Measurements from ENCODE around the gene SRXN1. TPM values are rescaled to one million over a fixed set of nuclear protein-coding genes. Genes with fewer than 3 reads are reported as not detected.

SRXN1 gene
- total RNA-seq, 6 donors from 2014 or later, result 10.5 to 58.2 (median 32.7) TPM

DNA sequence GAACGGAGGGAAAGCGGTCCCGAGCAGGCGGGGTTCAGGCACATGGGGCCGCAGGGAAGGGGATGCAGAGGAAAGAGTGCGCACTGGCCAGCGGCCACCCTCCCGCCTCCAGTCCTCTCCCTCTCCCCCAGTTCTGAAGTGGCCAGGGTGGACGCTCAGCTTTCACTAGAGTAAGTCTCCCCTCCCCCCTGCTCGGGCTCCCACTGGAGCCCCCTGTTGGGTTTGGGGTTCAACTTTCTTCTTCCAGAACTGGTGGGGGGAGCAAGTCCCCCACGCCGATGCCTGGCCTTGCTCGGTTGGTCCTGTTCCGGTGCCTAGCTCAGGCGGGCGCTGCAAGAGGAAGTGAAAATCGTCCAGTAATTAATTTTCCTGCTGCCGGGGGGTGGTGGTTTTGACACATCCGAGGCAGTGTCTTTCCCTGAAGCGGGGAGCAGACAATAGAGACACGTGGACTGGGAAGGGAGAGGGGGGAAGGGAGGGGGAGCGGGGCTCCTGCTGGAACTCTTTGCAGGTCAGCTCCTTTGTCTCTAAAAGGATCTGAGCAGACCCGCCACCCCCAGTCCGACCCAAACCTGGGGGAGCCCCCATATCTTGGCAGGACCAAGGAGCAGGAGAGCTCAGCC, 23.4 kb upstream of the SRXN1 start:
- DNase-seq, result peak in 1 of 2 donors; percentile 46
- TF ChIP-seq EP300 (IDR thresholded peaks at IDR 0.05) (no peak), POLR2AphosphoS5 (IDR thresholded peaks at IDR 0.05) (no peak), POLR2A (IDR thresholded peaks at IDR 0.05) (no peak)
- TF ChIP-seq, protein P1, sequence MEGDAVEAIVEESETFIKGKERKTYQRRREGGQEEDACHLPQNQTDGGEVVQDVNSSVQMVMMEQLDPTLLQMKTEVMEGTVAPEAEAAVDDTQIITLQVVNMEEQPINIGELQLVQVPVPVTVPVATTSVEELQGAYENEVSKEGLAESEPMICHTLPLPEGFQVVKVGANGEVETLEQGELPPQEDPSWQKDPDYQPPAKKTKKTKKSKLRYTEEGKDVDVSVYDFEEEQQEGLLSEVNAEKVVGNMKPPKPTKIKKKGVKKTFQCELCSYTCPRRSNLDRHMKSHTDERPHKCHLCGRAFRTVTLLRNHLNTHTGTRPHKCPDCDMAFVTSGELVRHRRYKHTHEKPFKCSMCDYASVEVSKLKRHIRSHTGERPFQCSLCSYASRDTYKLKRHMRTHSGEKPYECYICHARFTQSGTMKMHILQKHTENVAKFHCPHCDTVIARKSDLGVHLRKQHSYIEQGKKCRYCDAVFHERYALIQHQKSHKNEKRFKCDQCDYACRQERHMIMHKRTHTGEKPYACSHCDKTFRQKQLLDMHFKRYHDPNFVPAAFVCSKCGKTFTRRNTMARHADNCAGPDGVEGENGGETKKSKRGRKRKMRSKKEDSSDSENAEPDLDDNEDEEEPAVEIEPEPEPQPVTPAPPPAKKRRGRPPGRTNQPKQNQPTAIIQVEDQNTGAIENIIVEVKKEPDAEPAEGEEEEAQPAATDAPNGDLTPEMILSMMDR (IDR thresholded peaks at IDR 0.05), result no peak
- Histone ChIP-seq H3K4me3 (no peak overlapping the region), H3K36me3 (no peaks in the 10 kb centered on the region), H3K9me3 (no peaks in the 10 kb centered on the region), H3K4me1 (peaks cover 17 to 22% (median 19%) of the 10 kb centered on the region in 4 donors), H3K27ac (no peak overlapping the region), H3K27me3 (peaks cover 0 to 40% (median 19%) of the 10 kb centered on the region in 4 donors)
- peak in 1 of 2 donors; percentile 27 for ATAC-seq (ENCODE audit: low FRiP score in 2 of 2)
- 3 to 4% methylated on average over 14 to 23 of the region's 24 CpGs for WGBS, 2 donors

DNA sequence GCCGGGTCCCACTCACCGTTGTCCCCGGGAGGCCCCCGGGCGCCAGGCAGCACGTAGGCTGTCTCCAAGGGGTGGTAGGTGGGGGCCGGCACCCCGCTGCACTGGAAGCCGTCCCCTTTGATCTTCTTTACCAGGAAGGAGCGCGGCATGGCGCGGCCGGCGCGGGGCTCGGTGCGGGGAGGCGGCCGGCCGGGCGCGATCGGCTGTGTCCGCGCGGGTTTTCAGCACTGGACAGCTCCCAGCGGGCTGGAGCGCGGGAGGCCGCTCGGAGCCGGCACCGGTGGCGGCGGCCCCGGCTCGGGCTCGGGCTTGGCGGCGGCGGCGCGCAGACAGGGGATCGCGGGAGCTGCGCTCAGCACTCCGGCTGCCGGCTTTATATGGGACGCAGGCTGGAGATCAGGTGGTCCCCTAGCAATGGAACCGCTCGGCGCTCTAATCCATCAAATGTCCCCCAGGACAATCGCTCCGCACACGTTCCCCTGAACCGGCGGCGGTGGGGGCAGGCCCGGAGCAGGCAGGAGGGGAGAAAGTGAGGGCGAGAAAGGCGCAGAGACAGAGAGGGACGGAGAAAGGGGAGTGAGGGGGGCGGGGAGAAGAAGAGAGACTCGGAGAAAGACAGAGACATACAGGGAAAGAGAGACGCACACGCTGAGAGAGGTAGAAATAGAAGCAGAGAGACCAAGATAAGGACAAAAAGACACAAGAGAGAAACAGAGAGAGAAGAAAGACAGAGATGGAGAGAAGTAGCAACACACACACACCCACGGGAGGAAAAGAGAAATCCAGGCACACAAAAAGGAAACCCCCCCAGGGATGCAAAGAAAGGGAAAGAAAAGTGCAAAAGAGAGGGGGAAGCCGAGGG, 22.7 kb upstream of the SRXN1 start, which contains the start of gene SCRT2:
TSS of gene SCRT2 (minus strand) at position 350 of the 862 bp plus-strand sequence. CDS start at position 149, 201 bp downstream.
- DNase-seq (peak; percentile 70 to 95), ATAC-seq (ENCODE audit: low FRiP score in 2 of 2) (peak; percentile 65 to 96)
- WGBS, 2 donors, result 2 to 3% methylated on average over 20 to 21 of the region's 69 CpGs
- Histone ChIP-seq H3K36me3 (no peaks in the 10 kb centered on the region), H3K27me3 (peaks cover 0 to 40% (median 19%) of the 10 kb centered on the region in 4 donors), H3K4me3 (no peak within 1 kb of the TSS), H3K9me3 (no peaks in the 10 kb centered on the region), H3K4me1 (peaks cover 17 to 22% (median 19%) of the 10 kb centered on the region in 4 donors), H3K27ac (no peak within 1 kb of the TSS)
- TF ChIP-seq, protein P1 (IDR thresholded peaks at IDR 0.05), result no peak
- no peak for TF ChIP-seq POLR2AphosphoS5 (IDR thresholded peaks at IDR 0.05)
- TF ChIP-seq EP300 (IDR thresholded peaks at IDR 0.05), result no peak
- TF ChIP-seq POLR2A (IDR thresholded peaks at IDR 0.05), result no peak

DNA sequence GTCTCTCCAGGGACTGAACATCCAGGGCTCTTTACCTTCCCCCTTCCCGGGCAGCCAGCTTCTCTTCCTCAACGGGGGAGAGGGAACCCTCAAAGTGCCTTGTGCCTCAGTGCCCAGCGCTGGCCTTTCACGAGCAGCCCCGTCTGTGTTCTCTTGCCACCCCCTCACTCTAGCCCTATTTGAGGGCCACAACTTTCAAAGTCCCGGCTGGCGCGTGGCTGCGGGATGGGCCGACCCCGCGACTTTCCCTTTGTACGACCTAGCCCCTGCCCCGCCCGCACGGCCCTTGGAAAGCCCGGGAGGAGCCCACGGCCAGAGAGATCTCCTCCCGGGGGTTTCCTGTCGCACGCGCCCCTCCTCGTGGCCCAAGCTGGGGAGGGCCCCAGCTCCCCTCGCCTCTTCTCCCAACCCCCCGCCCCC, 22.0 kb upstream of the SRXN1 start:
- ATAC-seq (ENCODE audit: low FRiP score in 2 of 2) (no peak), DNase-seq (no peak)
- TF ChIP-seq POLR2A (IDR thresholded peaks at IDR 0.05) (no peak), EP300 (IDR thresholded peaks at IDR 0.05) (no peak), POLR2AphosphoS5 (IDR thresholded peaks at IDR 0.05) (no peak)
- TF ChIP-seq, protein P1 (IDR thresholded peaks at IDR 0.05), result no peak
- 0 to 8% methylated on average over 2 to 10 of the region's 25 CpGs for WGBS, 2 donors
- Histone ChIP-seq H3K4me1 (peaks cover 17 to 22% (median 19%) of the 10 kb centered on the region in 4 donors), H3K4me3 (no peak overlapping the region), H3K27ac (no peak overlapping the region), H3K9me3 (no peaks in the 10 kb centered on the region), H3K27me3 (peaks cover 0 to 40% (median 19%) of the 10 kb centered on the region in 4 donors), H3K36me3 (no peaks in the 10 kb centered on the region)

DNA sequence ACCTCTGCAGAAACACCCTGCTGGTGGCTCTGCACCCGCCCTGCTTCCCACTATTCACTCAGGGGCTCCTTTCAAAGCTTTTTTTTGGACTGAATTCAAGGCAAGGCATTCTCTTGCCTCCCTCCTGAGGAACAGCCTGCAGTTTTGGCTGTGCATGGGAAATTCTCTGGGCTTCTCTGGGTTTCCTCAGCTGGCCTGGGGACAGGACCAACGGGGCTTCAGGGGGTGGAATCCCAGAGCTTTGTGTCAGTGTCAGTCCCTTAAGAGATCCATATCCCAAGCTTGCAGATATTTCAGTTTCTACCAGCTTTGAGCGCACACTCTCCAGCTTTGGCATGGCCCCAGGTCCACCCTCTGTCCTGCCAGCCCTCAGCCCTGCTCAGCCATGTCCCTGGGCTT, 20.6 kb upstream of the SRXN1 start:
- Histone ChIP-seq H3K4me3 (no peak overlapping the region), H3K27ac (no peak overlapping the region), H3K9me3 (no peaks in the 10 kb centered on the region), H3K36me3 (no peaks in the 10 kb centered on the region), H3K27me3 (peaks cover 0 to 40% (median 19%) of the 10 kb centered on the region in 4 donors), H3K4me1 (peaks cover 17 to 22% (median 19%) of the 10 kb centered on the region in 4 donors)
- no peak for DNase-seq
- no peak for ATAC-seq (ENCODE audit: low FRiP score in 2 of 2)
- no peak for TF ChIP-seq POLR2AphosphoS5 (IDR thresholded peaks at IDR 0.05)
- no peak for TF ChIP-seq EP300 (IDR thresholded peaks at IDR 0.05)
- TF ChIP-seq, protein P1 (IDR thresholded peaks at IDR 0.05), result no peak
- no peak for TF ChIP-seq POLR2A (IDR thresholded peaks at IDR 0.05)
- WGBS, 2 donors, result 35 to 42% methylated on average over 3 of the region's 3 CpGs
